ENCODE results near the gene PRRC2A.
A peak's percentile ranks its signal among the peaks of the same experiment; 100 is the strongest.

PRRC2A gene

GRCh38 chr6:31664790-31665500 is 44.4 kb downstream of the PRRC2A start, which contains the start of gene GPANK1:
GPANK1 (minus strand) TSS chr6:31664997; CDS start chr6:31664478, 519 bp downstream.
- peak; percentile 68 to 82 for DNase-seq (ENCODE audit: low read depth in 2 of 2, low spot score in 1 of 2)

- peak; percentile 93 to 97 for DNase-seq (ENCODE audit: low read depth in 2 of 2, low spot score in 1 of 2)
These were observed 45.2 kb downstream of the PRRC2A start, which contains the start of gene CSNK2B for GRCh38 chr6:31665501-31666336. CSNK2B (plus strand) TSS chr6:31666080; CDS start chr6:31666832, 752 bp downstream.

DNA sequence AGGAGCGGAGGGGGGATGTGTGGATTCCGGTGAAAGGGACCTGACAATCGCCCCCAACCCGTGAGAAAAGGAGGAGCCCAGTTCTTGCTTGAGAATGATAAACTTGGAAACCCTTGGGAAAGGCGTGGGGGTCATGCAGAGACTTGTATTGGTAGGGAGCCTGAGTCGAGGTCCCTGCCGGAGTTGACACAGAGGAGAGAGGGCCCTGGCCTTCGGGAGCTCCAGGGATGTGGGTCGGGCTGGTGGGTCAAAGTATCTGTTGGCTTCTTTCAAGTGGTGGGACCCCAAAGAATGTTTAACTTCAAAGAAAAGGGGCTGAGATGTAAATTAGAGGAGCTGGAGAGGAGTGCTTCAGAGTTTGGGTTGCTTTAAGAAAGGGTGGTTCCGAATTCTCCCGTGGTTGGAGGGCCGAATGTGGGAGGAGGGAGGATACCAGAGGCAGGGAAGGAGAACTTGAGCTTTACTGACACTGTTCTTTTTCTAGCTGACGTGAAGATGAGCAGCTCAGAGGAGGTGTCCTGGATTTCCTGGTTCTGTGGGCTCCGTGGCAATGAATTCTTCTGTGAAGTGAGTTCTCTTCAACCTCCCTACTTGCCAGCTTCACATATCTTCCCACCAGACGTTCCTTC is 45.9 kb downstream of the PRRC2A start:
- no peak for DNase-seq (ENCODE audit: low read depth in 2 of 2, low spot score in 1 of 2)

DNA sequence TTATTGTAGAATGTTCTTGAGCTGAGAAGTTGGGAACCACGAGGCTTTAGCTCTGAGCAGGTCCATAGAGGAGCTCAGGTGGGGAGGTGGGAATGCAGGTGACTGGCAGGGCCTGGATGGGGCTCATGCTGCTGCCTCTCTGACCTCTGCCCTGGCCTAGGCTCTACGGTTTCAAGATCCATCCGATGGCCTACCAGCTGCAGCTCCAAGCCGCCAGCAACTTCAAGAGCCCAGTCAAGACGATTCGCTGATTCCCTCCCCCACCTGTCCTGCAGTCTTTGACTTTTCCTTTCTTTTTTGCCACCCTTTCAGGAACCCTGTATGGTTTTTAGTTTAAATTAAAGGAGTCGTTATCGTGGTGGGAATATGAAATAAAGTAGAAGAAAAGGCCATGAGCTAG is 49.2 kb downstream of the PRRC2A start, which contains the start of gene LY6G5B:
TSS of gene LY6G5B (plus strand) at position 301 of the 400 bp plus-strand sequence. CDS start 975 bp downstream, outside the sequence.
- DNase-seq (ENCODE audit: low read depth in 2 of 2, low spot score in 1 of 2) = no peak

- no peak for DNase-seq (ENCODE audit: low read depth in 2 of 2, low spot score in 1 of 2)
These were observed 55.9 kb downstream of the PRRC2A start for GRCh38 chr6:31676322-31676903.

DNA sequence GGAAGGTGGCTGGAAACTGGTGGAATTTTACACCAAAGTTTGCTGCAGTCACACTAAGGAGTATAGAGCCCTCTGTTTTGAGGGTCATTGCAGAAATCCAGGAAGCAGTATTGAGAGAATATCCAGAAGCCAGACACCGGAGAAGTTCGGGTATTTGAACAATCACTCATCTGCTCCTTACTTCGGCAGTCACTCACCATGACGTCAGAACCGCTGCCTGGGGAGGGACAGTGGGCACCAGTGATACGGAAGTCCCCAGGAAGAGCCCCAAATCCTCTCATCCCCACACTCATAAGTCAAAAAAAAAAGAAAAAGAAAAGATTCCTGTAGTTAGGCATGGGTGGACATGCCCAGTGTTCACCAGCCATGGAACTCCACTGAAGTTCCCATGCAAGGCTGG is 56.4 kb downstream of the PRRC2A start:
- no peak for DNase-seq (ENCODE audit: low read depth in 2 of 2, low spot score in 1 of 2)

DNA sequence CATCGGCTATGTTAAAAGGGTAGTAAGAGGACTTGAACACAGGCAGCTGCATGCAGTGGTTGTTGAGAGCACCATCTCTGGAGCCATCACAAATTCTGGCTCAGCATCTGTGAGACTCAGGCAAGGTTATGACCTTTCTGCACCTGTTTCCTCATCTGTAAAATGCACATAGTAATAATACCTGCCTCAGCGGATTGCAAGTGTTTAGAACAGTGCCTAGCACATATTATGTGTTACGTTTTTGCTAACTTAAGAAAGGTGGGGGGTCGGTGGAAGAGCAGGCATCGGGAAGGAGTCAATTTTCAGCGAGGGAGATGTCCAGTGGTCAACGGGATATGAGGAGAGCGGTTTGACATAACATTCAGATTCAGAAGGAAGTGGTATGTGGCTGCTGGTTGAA is 57.4 kb downstream of the PRRC2A start:
- DNase-seq (ENCODE audit: low read depth in 2 of 2, low spot score in 1 of 2) = no peak

- DNase-seq (ENCODE audit: low read depth in 2 of 2, low spot score in 1 of 2) = peak in 1 of 2 donors; percentile 45
These were observed 60.0 kb downstream of the PRRC2A start, which contains the start of gene LY6G5C for GRCh38 chr6:31680226-31681134. LY6G5C (minus strand) TSS chr6:31681067; CDS start chr6:31680373, 694 bp downstream.

DNA sequence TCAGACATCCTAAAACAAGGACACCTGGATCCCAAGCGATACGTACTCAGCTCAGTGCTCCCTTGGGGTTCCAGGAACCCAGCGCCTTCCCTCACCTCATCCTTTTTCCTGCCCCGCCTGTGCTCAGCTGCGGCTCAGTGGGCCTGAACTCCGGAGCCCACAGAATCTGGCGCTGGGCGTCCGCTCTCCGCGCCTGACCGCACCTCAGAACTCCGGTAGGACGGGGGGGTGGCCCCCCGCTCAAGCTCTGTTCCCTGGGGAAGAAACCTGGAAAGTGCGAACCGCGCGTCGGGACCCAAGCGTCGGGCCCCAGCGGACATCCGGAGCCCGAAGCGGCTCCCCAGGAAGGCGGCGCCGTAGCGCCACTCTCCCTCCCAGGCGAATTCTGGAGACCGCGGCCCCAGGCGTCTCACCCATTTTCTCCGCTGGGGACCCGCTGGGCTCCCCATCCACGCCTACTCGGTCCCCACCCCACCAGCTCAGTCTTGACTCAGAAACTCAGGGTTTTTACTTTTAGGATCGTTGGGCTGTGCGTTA is 60.7 kb downstream of the PRRC2A start:
- no peak for DNase-seq (ENCODE audit: low read depth in 2 of 2, low spot score in 1 of 2)

GRCh38 chr6:31683591-31683990 is 63.1 kb downstream of the PRRC2A start:
- DNase-seq (ENCODE audit: low read depth in 2 of 2, low spot score in 1 of 2) = no peak

GRCh38 chr6:31686483-31686882 is 66.0 kb downstream of the PRRC2A start:
- no peak for DNase-seq (ENCODE audit: low read depth in 2 of 2, low spot score in 1 of 2)

DNA sequence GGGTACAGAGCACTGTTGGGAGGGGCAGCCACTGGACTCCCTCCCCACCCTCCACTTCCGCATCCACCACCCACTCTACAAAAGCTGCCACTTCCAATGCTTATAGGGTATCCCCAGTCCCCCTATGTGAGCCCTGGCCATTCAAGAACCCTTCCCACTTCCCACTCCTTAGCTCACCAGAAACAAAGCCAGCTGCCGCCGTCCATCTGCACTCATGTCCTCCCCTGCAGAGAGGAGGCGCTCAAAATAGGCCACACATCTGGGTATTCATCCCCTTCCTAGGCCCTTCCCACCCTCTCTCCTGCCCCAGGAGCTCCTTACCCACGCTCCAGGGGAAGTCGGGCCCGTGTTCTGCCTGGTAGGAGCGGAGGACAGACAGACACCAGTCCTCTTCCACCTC is 66.8 kb downstream of the PRRC2A start:
- DNase-seq (ENCODE audit: low read depth in 2 of 2, low spot score in 1 of 2) = no peak
